Activated T-cell treated with anti-CD3 and anti-CD28 coated beads for 4 hours (primary cell): ENCODE measurements around the gene KNTC1.

ENCODE experiments used
- DNase-seq: peaks from one replicate; pipeline ENCODE4 v3.0.0-alpha.2; 2020

Gene KNTC1

GRCh38 chr12:122656298-122656697 lies 129.2 kb downstream of the KNTC1 start:
- no peak for DNase-seq

DNA sequence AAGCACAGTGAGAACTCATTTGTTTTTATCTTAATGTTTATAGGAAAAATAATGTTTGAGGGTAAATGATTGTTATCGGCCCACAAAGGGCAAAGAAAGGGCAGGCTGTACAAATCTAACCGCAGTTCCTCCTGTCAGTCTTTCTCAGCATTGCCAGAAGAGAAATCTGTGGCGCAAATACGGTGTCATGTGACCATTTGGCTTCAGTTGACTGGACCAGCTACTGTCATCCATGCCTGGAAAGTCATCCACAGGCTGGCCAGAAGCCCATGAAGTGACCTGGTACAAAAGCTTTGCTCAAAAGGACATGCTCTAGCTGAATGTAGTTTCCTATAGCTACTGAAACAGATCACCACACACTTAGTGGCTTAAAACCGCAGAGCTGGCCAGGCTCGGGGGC lies 132.5 kb downstream of the KNTC1 start:
- DNase-seq = no peak

DNA sequence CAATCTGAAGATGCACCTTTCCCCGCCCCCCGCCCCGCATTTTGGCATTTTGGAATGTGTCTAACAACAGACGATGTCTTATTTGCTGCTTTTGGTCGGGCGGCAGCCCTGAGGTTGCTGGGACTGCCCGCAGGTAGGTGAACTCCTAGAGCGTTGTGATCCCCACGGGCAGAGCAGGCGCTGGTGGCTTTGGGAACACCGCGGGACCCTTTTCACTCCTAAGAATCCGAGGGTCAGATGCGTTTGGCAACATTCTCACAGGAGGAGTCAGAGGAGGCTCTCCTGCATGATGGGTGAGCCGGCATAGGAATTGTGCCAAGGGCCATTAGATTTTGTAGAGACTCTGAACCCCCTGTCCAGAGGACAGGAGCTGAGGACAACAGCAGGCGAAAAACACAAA lies 134.2 kb downstream of the KNTC1 start:
- DNase-seq = no peak

GRCh38 chr12:122661938-122662337 lies 134.9 kb downstream of the KNTC1 start:
- DNase-seq = no peak

DNA sequence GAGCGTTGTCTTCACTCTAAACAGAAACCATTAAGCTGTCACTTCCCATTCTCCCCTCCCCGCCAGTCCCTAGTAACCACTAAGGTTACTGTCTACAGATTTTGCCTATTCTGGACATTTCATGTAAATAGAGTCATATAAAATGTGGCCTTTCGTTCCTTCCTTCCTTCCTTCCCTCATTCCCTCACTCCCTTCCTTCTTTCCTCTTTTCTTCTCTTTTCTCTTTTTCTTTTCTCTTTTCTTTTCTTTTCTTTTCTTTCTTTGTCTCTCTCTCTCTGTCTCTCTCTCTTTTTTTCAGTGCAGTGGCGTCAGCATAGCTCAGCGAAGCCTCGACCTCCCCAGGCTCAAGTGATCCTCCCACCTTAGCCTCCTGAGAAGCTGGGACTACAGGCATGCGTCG lies 138.3 kb downstream of the KNTC1 start:
- DNase-seq = no peak

DNA sequence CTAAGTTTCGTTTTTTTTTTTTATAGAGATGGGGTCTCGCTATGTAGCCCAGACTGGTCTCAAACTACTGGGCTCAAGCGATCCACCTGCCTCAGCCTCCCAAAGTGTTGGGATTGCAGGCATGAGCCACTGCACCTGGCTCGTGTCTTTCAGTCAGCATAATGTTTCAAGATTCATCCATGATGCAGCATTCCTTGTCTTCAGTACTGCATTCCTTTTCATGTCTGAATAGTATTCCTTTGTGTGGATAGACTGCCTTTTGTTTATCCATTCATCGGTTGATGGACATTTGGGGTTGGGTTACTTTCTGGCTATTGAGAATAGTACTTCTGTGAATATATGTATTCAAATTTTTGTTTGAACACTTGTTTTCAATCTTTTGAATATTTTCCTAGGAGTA lies 138.7 kb downstream of the KNTC1 start:
- DNase-seq = no peak

GRCh38 chr12:122668268-122668667 lies 141.2 kb downstream of the KNTC1 start:
- no peak for DNase-seq

GRCh38 chr12:122669397-122670070 lies 142.5 kb downstream of the KNTC1 start:
- no peak for DNase-seq

DNA sequence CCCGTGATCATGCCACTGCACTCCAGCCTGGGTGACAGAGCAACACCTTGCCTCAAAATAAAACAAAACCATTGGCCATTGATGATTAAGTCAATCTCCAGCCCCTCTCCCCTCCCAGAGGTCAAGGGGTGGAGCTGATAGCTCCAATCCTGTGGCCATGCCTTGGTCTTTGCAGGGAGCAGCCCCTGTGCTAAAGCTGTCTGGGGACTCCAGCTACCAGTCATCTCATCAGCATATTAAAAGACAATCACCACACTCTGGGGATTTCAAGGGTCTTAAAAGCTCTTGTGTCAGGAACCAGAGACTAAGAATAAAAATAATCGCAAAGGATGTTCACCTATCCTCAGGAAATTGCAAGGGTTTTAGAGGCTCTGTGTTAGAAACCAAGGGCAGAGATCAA lies 145.5 kb downstream of the KNTC1 start:
- DNase-seq = no peak
